ENCODE results near the gene RNASE2. TPM values are rescaled to one million over a fixed set of nuclear protein-coding genes. Genes with fewer than 3 reads are reported as not detected.
A peak's percentile ranks its signal among the peaks of the same experiment; 100 is the strongest.
"Not testable (repeated sequence)": the region's sequence is repeated elsewhere in the genome, so short reads cannot be mapped to it uniquely, and the experiment has no call there.

The RNASE2 gene
- total RNA-seq, 2 donors from 2014 or later = 0.46 to 0.91 TPM

- DNase-seq (ENCODE audit: low spot score) = no peak
- Histone ChIP-seq H3K27me3 (replicated peaks; ENCODE audit: insufficient read depth) (no peaks in the 10 kb centered on the region), H3K4me3 (no peak overlapping the region), H3K36me3 (no peaks in the 10 kb centered on the region), H3K27ac (no peak overlapping the region), H3K4me1 (replicated peaks) (no peaks in the 10 kb centered on the region), H3K9me3 (no peaks in the 10 kb centered on the region)
- intact Hi-C loops (cut with DNase I) = loop anchor here (5.0 to 10.0 kb wide), 2 partner anchors 116 to 509 kb away; partner anchors contain the start of genes PIP4P1 and PNP
- 96% methylated on average over 3 of the region's 3 CpGs for WGBS
- TF ChIP-seq POLR2A (IDR thresholded peaks at IDR 0.05) (no peak), CTCF (IDR thresholded peaks at IDR 0.05) (no peak), POLR2AphosphoS5 (IDR thresholded peaks at IDR 0.05) (no peak)
Observed at GRCh38 chr14:20973501-20973900, 18.2 kb downstream of the RNASE2 start.

GRCh38 chr14:20976291-20976690, 21.0 kb downstream of the RNASE2 start:
- H3K27ac ChIP-seq = no peak overlapping the region
- no peaks in the 10 kb centered on the region for H3K4me1 ChIP-seq (replicated peaks)
- 88% methylated on average over 1 of the region's 1 CpG for WGBS
- TF ChIP-seq CTCF (IDR thresholded peaks at IDR 0.05) = no peak
- TF ChIP-seq POLR2AphosphoS5 (IDR thresholded peaks at IDR 0.05) = no peak
- no peak for TF ChIP-seq POLR2A (IDR thresholded peaks at IDR 0.05)
- intact Hi-C loops (cut with DNase I) = loop anchor here (10.0 kb wide), 1 partner anchor 511 kb away; the partner anchor contains the start of genes PIP4P1 and PNP
- H3K4me3 ChIP-seq = no peak overlapping the region
- no peaks in the 10 kb centered on the region for H3K36me3 ChIP-seq
- H3K27me3 ChIP-seq (replicated peaks; ENCODE audit: insufficient read depth) = no peaks in the 10 kb centered on the region
- no peak for DNase-seq (ENCODE audit: low spot score)
- no peaks in the 10 kb centered on the region for H3K9me3 ChIP-seq

GRCh38 chr14:20978687-20979086, 23.4 kb downstream of the RNASE2 start:
- no peak overlapping the region for H3K4me3 ChIP-seq
- H3K27me3 ChIP-seq (replicated peaks; ENCODE audit: insufficient read depth) = no peaks in the 10 kb centered on the region
- intact Hi-C loops (cut with DNase I) = loop anchor here (10.0 kb wide), 1 partner anchor 514 kb away; the partner anchor contains the start of genes PIP4P1 and PNP
- no peaks in the 10 kb centered on the region for H3K9me3 ChIP-seq
- peak; percentile 34 for DNase-seq (ENCODE audit: low spot score)
- no peaks in the 10 kb centered on the region for H3K36me3 ChIP-seq
- H3K27ac ChIP-seq = no peak overlapping the region
- TF ChIP-seq POLR2AphosphoS5 (IDR thresholded peaks at IDR 0.05) (peak; percentile 18), CTCF (IDR thresholded peaks at IDR 0.05) (no peak)
- no peaks in the 10 kb centered on the region for H3K4me1 ChIP-seq (replicated peaks)
- 6% methylated on average over 1 of the region's 1 CpG for WGBS

GRCh38 chr14:20980906-20981305, 25.6 kb downstream of the RNASE2 start:
- intact Hi-C loops (cut with DNase I) = no loop called here
- no peaks in the 10 kb centered on the region for H3K4me1 ChIP-seq (replicated peaks)
- no peaks in the 10 kb centered on the region for H3K36me3 ChIP-seq
- no peak overlapping the region for H3K4me3 ChIP-seq
- H3K27me3 ChIP-seq (replicated peaks; ENCODE audit: insufficient read depth) = no peaks in the 10 kb centered on the region
- no peak overlapping the region for H3K27ac ChIP-seq
- TF ChIP-seq POLR2A (IDR thresholded peaks at IDR 0.05) (no peak), CTCF (IDR thresholded peaks at IDR 0.05) (no peak), POLR2AphosphoS5 (IDR thresholded peaks at IDR 0.05) (no peak)
- no peak for DNase-seq (ENCODE audit: low spot score)
- no peaks in the 10 kb centered on the region for H3K9me3 ChIP-seq
- WGBS = 60% methylated on average over 1 of the region's 1 CpG

GRCh38 chr14:20982646-20983369, 27.5 kb downstream of the RNASE2 start:
- Histone ChIP-seq H3K4me3 (no peak overlapping the region), H3K27ac (no peak overlapping the region), H3K9me3 (no peaks in the 10 kb centered on the region), H3K4me1 (replicated peaks) (no peaks in the 10 kb centered on the region), H3K27me3 (replicated peaks; ENCODE audit: insufficient read depth) (no peaks in the 10 kb centered on the region), H3K36me3 (no peaks in the 10 kb centered on the region)
- TF ChIP-seq POLR2A (IDR thresholded peaks at IDR 0.05) = no peak
- intact Hi-C loops (cut with DNase I) = no loop called here
- DNase-seq (ENCODE audit: low spot score) = no peak
- 85% methylated on average over 2 of the region's 2 CpGs for WGBS

- intact Hi-C loops (cut with DNase I) = not testable (repeated sequence)
- 92% methylated on average over 4 of the region's 4 CpGs for WGBS
Observed at GRCh38 chr14:20985650-20986049, 30.4 kb downstream of the RNASE2 start.

More at GRCh38 chr14:20985650-20986049, 30.4 kb downstream of the RNASE2 start:
- H3K36me3 ChIP-seq; DNase-seq (ENCODE audit: low spot score); H3K9me3 ChIP-seq; H3K4me3 ChIP-seq; H3K27me3 ChIP-seq (replicated peaks; ENCODE audit: insufficient read depth); H3K4me1 ChIP-seq (replicated peaks); H3K27ac ChIP-seq: not testable (repeated sequence)
